H1 (cell line): Measurements from ENCODE around the gene TMEM39A. TPM values are rescaled to one million over a fixed set of nuclear protein-coding genes. Genes with fewer than 3 reads are reported as not detected.

Experiments
- CTCF ChIA-PET: fragments of 300-600 bp; sonication (Branson Sonifier 250); formaldehyde crosslinking; loops from one replicate; lab custom pipeline; 2021; ENCODE audit not compliant: partially characterized antibody; lab: Charles Lee
- POLR2A ChIA-PET: fragments of 300-600 bp; sonication (Branson Sonifier 250); formaldehyde crosslinking; loops from one replicate; lab custom pipeline; 2021; ENCODE audit warnings: inconsistent platforms; ENCODE audit not compliant: partially characterized antibody; lab: Charles Lee
- DNase-seq, 2 experiments: peaks; one replicate each; pipeline versions ENCODE4 v3.0.0 to v3.0.0-alpha.2; 2010 to 2022; ENCODE audit warnings: low spot score in 2 of 2, low read depth in 1 of 2, mixed read lengths in 1 of 2
- FAIRE-seq: peaks from 2 replicates; lab custom pipeline; 2011; peaks lifted over from hg19 to GRCh38; lab: Jason Lieb, UNC
- H2AFZ ChIP-seq: 2 replicates; pipeline ENCODE4 v1.8.1; 2012; ENCODE audit warnings: low read length, inconsistent platforms
- H2AK5ac ChIP-seq: 2 replicates; pipeline ENCODE4 v1.6.1; 2013; ENCODE audit warnings: low read depth, low read length
- H2BK120ac ChIP-seq: replicated peaks from 2 replicates; pipeline ENCODE3; 2013; ENCODE audit warnings: low read depth, low read length, inconsistent platforms
- H2BK12ac ChIP-seq: 2 replicates; pipeline ENCODE4 v1.6.1; 2013; ENCODE audit warnings: low read depth, low read length
- H2BK15ac ChIP-seq: 2 replicates; pipeline ENCODE4 v1.6.1; 2013; ENCODE audit warnings: low read length
- H2BK20ac ChIP-seq: 2 replicates; pipeline ENCODE4 v1.6.1; 2013; ENCODE audit warnings: low read length
- H2BK5ac ChIP-seq: 2 replicates; pipeline ENCODE4 v1.6.1; 2013; ENCODE audit warnings: low read depth, low read length
- H3K14ac ChIP-seq: 2 replicates; pipeline ENCODE4 v1.6.1; 2013; ENCODE audit warnings: inconsistent platforms; ENCODE audit not compliant: insufficient read length
- H3K18ac ChIP-seq: 2 replicates; pipeline ENCODE4 v1.6.1; 2013; ENCODE audit warnings: low read length; ENCODE audit errors: extremely low read depth
- H3K23ac ChIP-seq: 2 replicates; pipeline ENCODE4 v1.6.1; 2013; ENCODE audit warnings: inconsistent platforms; ENCODE audit not compliant: insufficient read length
- H3K23me2 ChIP-seq: 2 replicates; pipeline ENCODE4 v1.6.1; 2013; ENCODE audit warnings: low read depth, low read length
- H3K27ac ChIP-seq: 2 replicates; pipeline ENCODE4 v1.6.1; 2011; ENCODE audit warnings: low read depth, low read length, inconsistent platforms
- H3K27me3 ChIP-seq, 4 experiments: replicated peaks in 1 of 4; 1 replicate in 1 of 4; 2 replicates in 3 of 4; pipeline versions ENCODE4 v1.6.1 to v1.8.1; 2011 to 2013; ENCODE audit warnings: low read length in 3 of 4, mild to moderate bottlenecking in 3 of 4, inconsistent platforms in 2 of 4, mixed read lengths in 2 of 4, moderate library complexity in 1 of 4; ENCODE audit not compliant: control insufficient read depth in 3 of 4, insufficient read depth in 3 of 4; ENCODE audit errors: extremely low read depth in 1 of 4
- H3K36me3 ChIP-seq, 4 experiments: 2 replicates each; pipeline versions ENCODE4 v1.6.1 to v1.8.1; 2011 to 2013; ENCODE audit warnings: mild to moderate bottlenecking in 4 of 4, low read length in 3 of 4, moderate library complexity in 2 of 4, control low read depth in 1 of 4, inconsistent platforms in 1 of 4; ENCODE audit not compliant: insufficient read depth in 4 of 4, control insufficient read depth in 2 of 4
- H3K4ac ChIP-seq: replicated peaks from 2 replicates; pipeline ENCODE3; 2013; ENCODE audit warnings: low read length, low read depth, mixed read lengths, inconsistent platforms; ENCODE audit not compliant: insufficient read length
- H3K4me1 ChIP-seq, 4 experiments: replicated peaks in 1 of 4; 1 replicate in 1 of 4; 2 replicates in 3 of 4; pipeline versions ENCODE4 v1.6.1 to v1.8.1; 2011 to 2013; ENCODE audit warnings: low read length in 3 of 4, inconsistent platforms in 2 of 4, mixed read lengths in 1 of 4; ENCODE audit not compliant: insufficient read depth in 4 of 4, control insufficient read depth in 3 of 4
- H3K4me2 ChIP-seq, 2 experiments: 2 replicates each; pipeline versions ENCODE4 v1.6.1 to v1.8.1; 2011 to 2013; ENCODE audit warnings: low read depth in 2 of 2, low read length in 2 of 2, control low read depth in 1 of 2, inconsistent platforms in 1 of 2, mild to moderate bottlenecking in 1 of 2; ENCODE audit not compliant: insufficient read depth in 1 of 2
- H3K4me3 ChIP-seq, 4 experiments: fragments of 200-600, 300-600 bp in 1 of 4; sonication (generic), shearing (Covaris generic), sonication (Bioruptor Twin) in 1 of 4; 2 replicates each; pipeline versions ENCODE4 v1.5.1 to v1.8.1; 2011 to 2016; ENCODE audit warnings: low read length in 4 of 4, low read depth in 3 of 4, control low read depth in 2 of 4, inconsistent platforms in 2 of 4, mild to moderate bottlenecking in 2 of 4, mixed read lengths in 1 of 4, moderate library complexity in 1 of 4; ENCODE audit not compliant: insufficient read depth in 2 of 4; ENCODE audit errors: extremely low read depth in 1 of 4
- H3K56ac ChIP-seq: replicated peaks from 2 replicates; pipeline ENCODE3; 2013; ENCODE audit warnings: low read depth, mild to moderate bottlenecking, mixed read lengths, low read length, inconsistent platforms; ENCODE audit not compliant: insufficient read length
- H3K79me1 ChIP-seq: 2 replicates; pipeline ENCODE4 v1.6.1; 2013; ENCODE audit warnings: low read depth, low read length, control low read depth
- H3K79me2 ChIP-seq, 2 experiments: 2 replicates each; pipeline versions ENCODE4 v1.6.1 to v1.8.1; 2012 to 2013; ENCODE audit warnings: low read length in 2 of 2, mild to moderate bottlenecking in 2 of 2, inconsistent platforms in 1 of 2; ENCODE audit not compliant: insufficient read depth in 2 of 2, control insufficient read depth in 1 of 2
- H3K9ac ChIP-seq, 4 experiments: replicated peaks in 1 of 4; 1 replicate in 1 of 4; 2 replicates in 3 of 4; pipeline versions ENCODE4 v1.6.1 to v1.8.1; 2011 to 2013; ENCODE audit warnings: low read depth in 3 of 4, low read length in 3 of 4, control low read depth in 2 of 4, mild to moderate bottlenecking in 2 of 4, moderate library complexity in 2 of 4, inconsistent platforms in 1 of 4; ENCODE audit errors: extremely low read depth in 1 of 4
- H3K9me3 ChIP-seq, 2 experiments: 2 replicates each; pipeline versions ENCODE4 v1.6.1 to v1.8.1; 2012 to 2013; ENCODE audit warnings: mild to moderate bottlenecking in 2 of 2, moderate library complexity in 2 of 2, control low read depth in 1 of 2, inconsistent platforms in 1 of 2, low read depth in 1 of 2, low read length in 1 of 2, mixed read lengths in 1 of 2; ENCODE audit not compliant: insufficient read depth in 2 of 2
- H4K20me1 ChIP-seq, 2 experiments: replicated peaks in 1 of 2; 2 replicates each; pipeline versions ENCODE3 to v1.8.1; 2011 to 2013; ENCODE audit warnings: inconsistent platforms in 2 of 2, low read length in 2 of 2, mild to moderate bottlenecking in 1 of 2; ENCODE audit not compliant: insufficient read depth in 2 of 2, control insufficient read depth in 1 of 2
- H4K5ac ChIP-seq: 2 replicates; pipeline ENCODE4 v1.6.1; 2013; ENCODE audit warnings: low read length, low read depth, mixed read lengths, inconsistent platforms; ENCODE audit not compliant: insufficient read length
- H4K8ac ChIP-seq: 2 replicates; pipeline ENCODE4 v1.8.0; 2013; ENCODE audit warnings: mild to moderate bottlenecking, moderate library complexity, low read length, inconsistent platforms; ENCODE audit not compliant: insufficient read depth; ENCODE audit errors: extremely low read depth
- H4K91ac ChIP-seq: replicated peaks from 2 replicates; pipeline ENCODE3; 2013; ENCODE audit warnings: low read length, mixed read lengths, inconsistent platforms; ENCODE audit not compliant: insufficient read length
- CTCF ChIP-seq, 3 experiments: IDR thresholded peaks; 1 replicate in 2 of 3; 2 replicates in 1 of 3; pipeline versions ENCODE4 v1.5.1 to v1.6.1; 2011; ENCODE audit warnings: low read length in 3 of 3, mild to moderate bottlenecking in 3 of 3, inconsistent platforms in 2 of 3, low read depth in 1 of 3, moderate library complexity in 1 of 3; ENCODE audit not compliant: insufficient read depth in 1 of 3; ENCODE audit errors: control extremely low read depth in 1 of 3
- EP300 ChIP-seq, 2 experiments: IDR thresholded peaks; 1 replicate in 1 of 2; 2 replicates in 1 of 2; pipeline ENCODE4 v1.6.1; 2011 to 2012; ENCODE audit warnings: low read depth in 2 of 2, low read length in 2 of 2, mild to moderate bottlenecking in 2 of 2, borderline replicate concordance in 1 of 2, inconsistent platforms in 1 of 2, moderate library complexity in 1 of 2
- GTF2F1 ChIP-seq: IDR thresholded peaks from 2 replicates; pipeline ENCODE4 v1.6.1; 2012; ENCODE audit warnings: low read depth, low read length, improper control_type of control experiment, borderline replicate concordance
- HDAC6 ChIP-seq: IDR thresholded peaks from one replicate; pipeline ENCODE4 v1.7.1; 2012; ENCODE audit warnings: low read depth, mild to moderate bottlenecking, inconsistent platforms, low read length, moderate library complexity
- JUN ChIP-seq: IDR thresholded peaks from 2 replicates; pipeline ENCODE4 v1.6.1; 2011; ENCODE audit warnings: low read depth, mild to moderate bottlenecking, improper control_type of control experiment, low read length
- NANOG ChIP-seq: IDR thresholded peaks from 2 replicates; pipeline ENCODE4 v1.6.1; 2011; ENCODE audit warnings: low read length, low read depth, mild to moderate bottlenecking, inconsistent platforms; ENCODE audit not compliant: insufficient read depth, poor library complexity, severe bottlenecking
- SP1 ChIP-seq: IDR thresholded peaks from 2 replicates; pipeline ENCODE4 v1.6.1; 2011; ENCODE audit warnings: low read depth, low read length
- SUZ12 ChIP-seq: fragments of 200-600 bp; sonication (generic); IDR thresholded peaks from 2 replicates; pipeline ENCODE4 v1.6.1; 2012; ENCODE audit warnings: mild to moderate bottlenecking, inconsistent platforms, low read length, moderate library complexity, mixed read lengths
- TCF12 ChIP-seq: IDR thresholded peaks from 2 replicates; pipeline ENCODE4 v1.6.1; 2011; ENCODE audit warnings: low read depth, mild to moderate bottlenecking, low read length
- TEAD4 ChIP-seq: IDR thresholded peaks from 2 replicates; pipeline ENCODE4 v1.6.1; 2012; ENCODE audit warnings: low read depth, low read length, inconsistent platforms, mixed read lengths
- ZNF274 ChIP-seq: IDR thresholded peaks from 2 replicates; pipeline ENCODE4 v1.7.0; 2012; ENCODE audit warnings: low read length, borderline replicate concordance; ENCODE audit errors: extremely low read depth
- WGBS, 2 experiments: shearing (Covaris generic) in 1 of 2; methylation state at CpG; one replicate each; pipeline versions ENCODE4 v1.1.6 to v1.1.7; 2013 to 2015; ENCODE audit warnings: low lambda C conversion rate in 2 of 2, mixed read lengths in 2 of 2, inconsistent platforms in 1 of 2, low coverage in 1 of 2, missing lambda C conversion rate in 1 of 2; ENCODE audit not compliant: insufficient replicate concordance in 2 of 2, insufficient coverage in 1 of 2, insufficient read length in 1 of 2; ENCODE audit errors: extremely low coverage in 1 of 2, missing lambda C conversion rate in 1 of 2; 5-methylcytosine and 5-hydroxymethylcytosine counted together
- polyA plus RNA-seq, 7 experiments: library from polyadenylated mRNA; depleted of rRNA in 3 of 7; stranded (reverse) in 5 of 7; unstranded in 2 of 7; fragments of >200 nt in 5 of 7; fragments of 200-250 nt in 2 of 7; gene quantifications; 1 replicate in 5 of 7; 2 replicates in 1 of 7; 4 replicates in 1 of 7; pipeline versions ENCODE4 v1.2.1 to v1.2.3, GENCODE V29; 2011 to 2013; ENCODE audit warnings: missing spikeins in 2 of 7, mixed read lengths in 2 of 7
- total RNA-seq: library from RNA; stranded (reverse); fragmentation: NEBNext Ultra II Directional; extraction: Animal tissue kit (Norgen Biotek cat#: 25700); gene quantifications from 2 replicates; pipeline ENCODE4 v1.2.1, GENCODE V29; 2021

The TMEM39A gene
- total and polyA plus RNA-seq, 2 of the 8 experiments (the other 6 are each of a cell fraction or from before 2014, with no cell fraction given) = 26.8 to 36.1 TPM

- FAIRE-seq = no peak
- POLR2A ChIA-PET = interaction anchor here (1.3 kb wide), 1 partner anchor 30 kb away, joined by 4 read pairs; no protein-coding TSS in a partner anchor
- CTCF ChIA-PET = interaction anchor here (0.6 to 1.9 kb wide), 3 partner anchors 18 to 106 kb away, joined by 3 to 5 read pairs (median 4); no protein-coding TSS in a partner anchor
Measured at GRCh38 chr3:119380697-119381096, 82.7 kb downstream of the TMEM39A start.

More at GRCh38 chr3:119380697-119381096, 82.7 kb downstream of the TMEM39A start:
- Histone ChIP-seq H4K91ac (no peak overlapping the region), H3K4ac (no peak overlapping the region), H3K79me1 (no peaks in the 10 kb centered on the region), H3K4me2 (no peak overlapping the region), H3K23ac (no peak overlapping the region), H3K23me2 (no peaks in the 10 kb centered on the region), H3K56ac (no peak overlapping the region), H2BK12ac (no peak overlapping the region; the same call in 1 of the 2 replicates), H2BK20ac (0 out of 2 replicates have a peak overlapping the region, but pooled peaks have one; percentile 51), H3K4me3 (no peak overlapping the region), H2BK15ac (no peak overlapping the region), H3K36me3 (no peaks in the 10 kb centered on the region), H4K5ac (no peak overlapping the region), H3K9me3 (no peaks in the 10 kb centered on the region), H3K14ac (no peak overlapping the region), H3K4me1 (peaks cover 0 to 5% (median 0%) of the 10 kb centered on the region in 4 experiments; a peak in 1 of 7 replicates), H4K8ac (no peak overlapping the region), H2BK120ac (no peak overlapping the region), H2BK5ac (no peak overlapping the region), H2AFZ (no peak overlapping the region), H3K18ac (no peak overlapping the region), H3K27ac (no peak overlapping the region), H3K79me2 (no peaks in the 10 kb centered on the region), H2AK5ac (no peak overlapping the region), H4K20me1 (no peaks in the 10 kb centered on the region), H3K9ac (no peak overlapping the region), H3K27me3 (no peaks in the 10 kb centered on the region)
- TF ChIP-seq ZNF274 = no peak
- no peak for TF ChIP-seq EP300 (IDR thresholded peaks at IDR 0.05; ENCODE audit: borderline replicate concordance in 1 of 2, low read depth in 2 of 2, low read length in 2 of 2)
- no peak for TF ChIP-seq JUN
- TF ChIP-seq TCF12 = no peak
- no peak for TF ChIP-seq TEAD4
- TF ChIP-seq GTF2F1 = no peak
- no peak for TF ChIP-seq NANOG
- no peak for TF ChIP-seq CTCF (IDR thresholded peaks at IDR 0.05; ENCODE audit: control extremely low read depth in 1 of 3, insufficient read depth in 1 of 3, low read depth in 1 of 3, low read length in 3 of 3)
- no peak for TF ChIP-seq SP1
- no peak for TF ChIP-seq SUZ12
- no peak for TF ChIP-seq HDAC6
- DNase-seq = no peak
- WGBS, 2 experiments = 75% methylated on average over 3 of the region's 3 CpGs; no CpG with 5 or more reads in 1 of the 2 experiments
